Nephron progenitor cell (in vitro differentiated cells): ENCODE data around the gene TIGD3.

Source experiments
- DNase-seq: peaks from one replicate; pipeline ENCODE4 v3.0.0; 2021
- H3K27ac Mint-ChIP-seq: 2 replicates; pipeline ENCODE4 v1.8.0; 2021; ENCODE audit warnings: mild to moderate bottlenecking, moderate library complexity, mixed read lengths
- H3K27me3 Mint-ChIP-seq: 2 replicates; pipeline ENCODE4 v1.8.0; 2021; ENCODE audit warnings: mild to moderate bottlenecking, low read depth, mixed read lengths; ENCODE audit not compliant: poor library complexity
- H3K36me3 Mint-ChIP-seq: 2 replicates; pipeline ENCODE4 v1.8.0; 2021; ENCODE audit warnings: low read depth, mixed read lengths
- H3K4me1 Mint-ChIP-seq: 2 replicates; pipeline ENCODE4 v1.8.0; 2021; ENCODE audit warnings: mixed read lengths
- H3K4me3 Mint-ChIP-seq: 2 replicates; pipeline ENCODE4 v1.8.0; 2021; ENCODE audit warnings: mild to moderate bottlenecking, moderate library complexity, mixed read lengths
- H3K9me3 Mint-ChIP-seq: 2 replicates; pipeline ENCODE4 v1.8.0; 2021; ENCODE audit warnings: mild to moderate bottlenecking, moderate library complexity, mixed read lengths
- CTCF ChIP-seq: fragments of 200-600 bp; sonication (generic); IDR thresholded peaks from 2 replicates; pipeline ENCODE4 v1.5.0; 2021; ENCODE audit warnings: antibody characterized with exemption

TIGD3 gene

GRCh38 chr11:65321828-65322485 lies 32.6 kb upstream of the TIGD3 start:
- no peaks in the 10 kb centered on the region for H3K27me3 Mint-ChIP-seq
- peaks cover 7% of the 10 kb centered on the region for H3K4me1 Mint-ChIP-seq
- TF ChIP-seq CTCF: no peak
- no peaks in the 10 kb centered on the region for H3K9me3 Mint-ChIP-seq
- H3K36me3 Mint-ChIP-seq: no peaks in the 10 kb centered on the region
- no peak overlapping the region for H3K27ac Mint-ChIP-seq
- H3K4me3 Mint-ChIP-seq: no peak overlapping the region
- DNase-seq: peak; percentile 13

GRCh38 chr11:65323813-65324212 lies 30.7 kb upstream of the TIGD3 start:
- no peaks in the 10 kb centered on the region for H3K36me3 Mint-ChIP-seq

GRCh38 chr11:65325435-65325834 lies 29.1 kb upstream of the TIGD3 start:
- Mint-ChIP-seq H3K4me3 (no peak overlapping the region), H3K27me3 (peaks cover 6% of the 10 kb centered on the region), H3K27ac (no peak overlapping the region), H3K9me3 (no peaks in the 10 kb centered on the region), H3K4me1 (peaks cover 6% of the 10 kb centered on the region), H3K36me3 (no peaks in the 10 kb centered on the region)
- DNase-seq: no peak
- TF ChIP-seq CTCF: no peak

More at GRCh38 chr11:65323813-65324212, 30.7 kb upstream of the TIGD3 start:
- H3K4me3 Mint-ChIP-seq: no peak overlapping the region
- H3K4me1 Mint-ChIP-seq: no peaks in the 10 kb centered on the region
- no peak for TF ChIP-seq CTCF
- DNase-seq: no peak
- H3K9me3 Mint-ChIP-seq: no peaks in the 10 kb centered on the region
- peak overlapping the region; percentile 76 for H3K27ac Mint-ChIP-seq
- H3K27me3 Mint-ChIP-seq: no peaks in the 10 kb centered on the region

GRCh38 chr11:65327021-65327420 lies 27.5 kb upstream of the TIGD3 start:
- no peaks in the 10 kb centered on the region for H3K36me3 Mint-ChIP-seq

GRCh38 chr11:65329478-65329877 lies 25.1 kb upstream of the TIGD3 start:
- H3K27ac Mint-ChIP-seq: no peak overlapping the region
- H3K4me3 Mint-ChIP-seq: no peak overlapping the region
- TF ChIP-seq CTCF: no peak
- no peaks in the 10 kb centered on the region for H3K36me3 Mint-ChIP-seq
- peaks cover 8% of the 10 kb centered on the region for H3K4me1 Mint-ChIP-seq
- H3K27me3 Mint-ChIP-seq: peaks cover 9% of the 10 kb centered on the region
- DNase-seq: no peak
- H3K9me3 Mint-ChIP-seq: no peaks in the 10 kb centered on the region

More at GRCh38 chr11:65327021-65327420, 27.5 kb upstream of the TIGD3 start:
- no peak for TF ChIP-seq CTCF
- DNase-seq: no peak
- no peaks in the 10 kb centered on the region for H3K9me3 Mint-ChIP-seq
- no peak overlapping the region for H3K27ac Mint-ChIP-seq
- H3K27me3 Mint-ChIP-seq: peaks cover 6% of the 10 kb centered on the region
- H3K4me3 Mint-ChIP-seq: no peak overlapping the region
- H3K4me1 Mint-ChIP-seq: peaks cover 6% of the 10 kb centered on the region

- Mint-ChIP-seq H3K27ac (no peak overlapping the region), H3K36me3 (no peaks in the 10 kb centered on the region), H3K4me1 (peaks cover 12% of the 10 kb centered on the region), H3K27me3 (peaks cover 9% of the 10 kb centered on the region), H3K9me3 (no peaks in the 10 kb centered on the region), H3K4me3 (no peak overlapping the region)
- TF ChIP-seq CTCF: peak; percentile 81
- DNase-seq: peak; percentile 90
Measured at GRCh38 chr11:65329944-65330403, 24.6 kb upstream of the TIGD3 start.
